ENCODE results near the gene HUNK. TPM values are rescaled to one million over a fixed set of nuclear protein-coding genes. Genes with fewer than 3 reads are reported as not detected.

Gene HUNK
- total RNA-seq, 1 experiment from 2014 or later, result 7.0 TPM

DNA sequence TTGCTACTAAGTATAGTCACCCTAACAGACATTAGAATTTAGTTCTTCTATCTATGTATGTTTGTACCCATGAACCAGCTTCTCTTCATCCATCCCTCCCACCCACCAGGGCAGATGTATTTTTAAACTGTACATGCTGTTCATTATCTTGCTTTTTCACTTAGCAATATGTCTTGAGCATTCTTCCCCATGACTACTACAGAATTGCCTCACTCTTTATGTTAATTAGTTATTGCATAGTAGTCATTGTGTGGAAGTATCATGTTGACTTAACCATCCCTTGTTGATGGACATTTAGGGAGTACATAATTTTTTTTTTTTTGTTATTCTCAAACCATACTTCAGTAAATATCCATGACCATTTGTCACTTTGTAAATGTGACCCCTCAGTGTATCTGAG is 9.9 kb downstream of the HUNK start (continued):
- TF ChIP-seq, protein P1, sequence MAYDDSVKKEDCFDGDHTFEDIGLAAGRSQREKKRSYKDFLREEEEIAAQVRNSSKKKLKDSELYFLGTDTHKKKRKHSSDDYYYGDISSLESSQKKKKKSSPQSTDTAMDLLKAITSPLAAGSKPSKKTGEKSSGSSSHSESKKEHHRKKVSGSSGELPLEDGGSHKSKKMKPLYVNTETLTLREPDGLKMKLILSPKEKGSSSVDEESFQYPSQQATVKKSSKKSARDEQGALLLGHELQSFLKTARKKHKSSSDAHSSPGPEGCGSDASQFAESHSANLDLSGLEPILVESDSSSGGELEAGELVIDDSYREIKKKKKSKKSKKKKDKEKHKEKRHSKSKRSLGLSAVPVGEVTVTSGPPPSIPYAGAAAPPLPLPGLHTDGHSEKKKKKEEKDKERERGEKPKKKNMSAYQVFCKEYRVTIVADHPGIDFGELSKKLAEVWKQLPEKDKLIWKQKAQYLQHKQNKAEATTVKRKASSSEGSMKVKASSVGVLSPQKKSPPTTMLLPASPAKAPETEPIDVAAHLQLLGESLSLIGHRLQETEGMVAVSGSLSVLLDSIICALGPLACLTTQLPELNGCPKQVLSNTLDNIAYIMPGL (CRISPR knock-in tag; IDR thresholded peaks at IDR 0.05), result no peak
- no peak for TF ChIP-seq TP53 (CRISPR knock-in tag; IDR thresholded peaks at IDR 0.05)
- TF ChIP-seq ESRRA (CRISPR knock-in tag; IDR thresholded peaks at IDR 0.05; ENCODE audit: borderline replicate concordance), result no peak
- no peak for TF ChIP-seq JAZF1 (CRISPR knock-in tag; IDR thresholded peaks at IDR 0.05)

DNA sequence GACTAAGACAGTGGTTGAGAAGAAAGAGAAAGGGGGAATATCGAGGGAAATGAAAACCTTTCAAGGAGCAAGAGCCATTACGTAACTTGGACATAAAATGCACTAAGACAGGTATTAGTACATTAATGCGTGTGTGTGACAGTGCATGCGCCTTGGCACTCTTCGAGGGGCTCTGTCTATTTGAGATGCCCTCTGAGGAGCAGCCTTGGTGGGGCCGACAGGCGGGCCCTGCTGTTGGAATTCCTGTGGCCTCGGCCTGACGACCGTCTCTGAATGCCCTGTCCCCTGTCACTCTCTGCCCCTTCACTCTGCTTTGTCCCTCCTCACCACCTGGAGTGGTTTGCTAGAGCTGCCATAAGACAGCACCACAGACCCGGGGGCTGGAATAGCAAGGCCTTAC is 12.3 kb downstream of the HUNK start:
- Mint-ChIP-seq H3K9me3 (peaks cover 11% of the 10 kb centered on the region), H3K36me3 (peaks cover 5% of the 10 kb centered on the region), H3K27ac (no peak overlapping the region), H3K4me3 (no peak overlapping the region), H3K27me3 (ENCODE audit: low read depth) (no peaks in the 10 kb centered on the region), H3K4me1 (peaks cover 22% of the 10 kb centered on the region)
- ChIA-PET POLR2A (no interaction called here), CTCF (no interaction called here)
- ATAC-seq, result no peak
- no peak for DNase-seq (ENCODE audit: low spot score)
- TF ChIP-seq CBFB (CRISPR knock-in tag; IDR thresholded peaks at IDR 0.05; ENCODE audit: low read depth), result no peak
- TF ChIP-seq, protein P2, sequence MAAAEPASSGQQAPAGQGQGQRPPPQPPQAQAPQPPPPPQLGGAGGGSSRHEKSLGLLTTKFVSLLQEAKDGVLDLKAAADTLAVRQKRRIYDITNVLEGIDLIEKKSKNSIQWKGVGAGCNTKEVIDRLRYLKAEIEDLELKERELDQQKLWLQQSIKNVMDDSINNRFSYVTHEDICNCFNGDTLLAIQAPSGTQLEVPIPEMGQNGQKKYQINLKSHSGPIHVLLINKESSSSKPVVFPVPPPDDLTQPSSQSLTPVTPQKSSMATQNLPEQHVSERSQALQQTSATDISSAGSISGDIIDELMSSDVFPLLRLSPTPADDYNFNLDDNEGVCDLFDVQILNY (CRISPR knock-in tag; IDR thresholded peaks at IDR 0.05), result no peak
- TF ChIP-seq, protein P3, sequence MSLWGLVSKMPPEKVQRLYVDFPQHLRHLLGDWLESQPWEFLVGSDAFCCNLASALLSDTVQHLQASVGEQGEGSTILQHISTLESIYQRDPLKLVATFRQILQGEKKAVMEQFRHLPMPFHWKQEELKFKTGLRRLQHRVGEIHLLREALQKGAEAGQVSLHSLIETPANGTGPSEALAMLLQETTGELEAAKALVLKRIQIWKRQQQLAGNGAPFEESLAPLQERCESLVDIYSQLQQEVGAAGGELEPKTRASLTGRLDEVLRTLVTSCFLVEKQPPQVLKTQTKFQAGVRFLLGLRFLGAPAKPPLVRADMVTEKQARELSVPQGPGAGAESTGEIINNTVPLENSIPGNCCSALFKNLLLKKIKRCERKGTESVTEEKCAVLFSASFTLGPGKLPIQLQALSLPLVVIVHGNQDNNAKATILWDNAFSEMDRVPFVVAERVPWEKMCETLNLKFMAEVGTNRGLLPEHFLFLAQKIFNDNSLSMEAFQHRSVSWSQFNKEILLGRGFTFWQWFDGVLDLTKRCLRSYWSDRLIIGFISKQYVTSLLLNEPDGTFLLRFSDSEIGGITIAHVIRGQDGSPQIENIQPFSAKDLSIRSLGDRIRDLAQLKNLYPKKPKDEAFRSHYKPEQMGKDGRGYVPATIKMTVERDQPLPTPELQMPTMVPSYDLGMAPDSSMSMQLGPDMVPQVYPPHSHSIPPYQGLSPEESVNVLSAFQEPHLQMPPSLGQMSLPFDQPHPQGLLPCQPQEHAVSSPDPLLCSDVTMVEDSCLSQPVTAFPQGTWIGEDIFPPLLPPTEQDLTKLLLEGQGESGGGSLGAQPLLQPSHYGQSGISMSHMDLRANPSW (CRISPR knock-in tag; conservative IDR thresholded peaks at IDR 0.05; ENCODE audit: low read depth), result no peak
- TF ChIP-seq, protein P4, sequence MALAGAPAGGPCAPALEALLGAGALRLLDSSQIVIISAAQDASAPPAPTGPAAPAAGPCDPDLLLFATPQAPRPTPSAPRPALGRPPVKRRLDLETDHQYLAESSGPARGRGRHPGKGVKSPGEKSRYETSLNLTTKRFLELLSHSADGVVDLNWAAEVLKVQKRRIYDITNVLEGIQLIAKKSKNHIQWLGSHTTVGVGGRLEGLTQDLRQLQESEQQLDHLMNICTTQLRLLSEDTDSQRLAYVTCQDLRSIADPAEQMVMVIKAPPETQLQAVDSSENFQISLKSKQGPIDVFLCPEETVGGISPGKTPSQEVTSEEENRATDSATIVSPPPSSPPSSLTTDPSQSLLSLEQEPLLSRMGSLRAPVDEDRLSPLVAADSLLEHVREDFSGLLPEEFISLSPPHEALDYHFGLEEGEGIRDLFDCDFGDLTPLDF (CRISPR knock-in tag; IDR thresholded peaks at IDR 0.05), result no peak
- no peak for TF ChIP-seq JAZF1 (CRISPR knock-in tag; IDR thresholded peaks at IDR 0.05)

DNA sequence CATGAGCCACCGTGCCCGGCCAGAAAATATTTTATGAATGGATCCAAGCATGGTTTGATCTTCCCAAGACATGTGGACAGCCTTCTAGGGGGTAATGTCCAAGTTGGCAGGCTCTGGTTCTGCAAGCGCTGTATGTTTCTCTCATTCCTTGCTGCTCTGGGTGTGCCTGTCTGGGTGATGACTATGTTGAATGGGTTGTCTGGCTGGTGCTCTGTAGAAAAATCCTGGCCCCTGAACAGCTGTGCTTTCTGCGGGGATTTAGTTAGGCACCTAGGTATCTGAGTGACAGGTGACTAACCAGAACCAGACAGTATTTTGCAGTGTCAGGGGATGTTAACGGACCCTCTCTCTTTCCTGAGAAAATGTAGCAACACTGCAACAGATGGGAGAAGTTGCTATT is 14.1 kb downstream of the HUNK start:
- ChIA-PET POLR2A (no interaction called here), CTCF (interaction anchor here (0.6 to 1.9 kb wide), 2 partner anchors 12 to 100 kb away, joined by 3 to 6 read pairs; no protein-coding TSS in a partner anchor)
- Mint-ChIP-seq H3K36me3 (peaks cover 5% of the 10 kb centered on the region), H3K27me3 (ENCODE audit: low read depth) (no peaks in the 10 kb centered on the region), H3K27ac (no peak overlapping the region), H3K4me1 (peaks cover 19% of the 10 kb centered on the region), H3K4me3 (no peak overlapping the region), H3K9me3 (peaks cover 11% of the 10 kb centered on the region)
- ATAC-seq (no peak), DNase-seq (ENCODE audit: low spot score) (no peak)
- TF ChIP-seq, protein P5, sequence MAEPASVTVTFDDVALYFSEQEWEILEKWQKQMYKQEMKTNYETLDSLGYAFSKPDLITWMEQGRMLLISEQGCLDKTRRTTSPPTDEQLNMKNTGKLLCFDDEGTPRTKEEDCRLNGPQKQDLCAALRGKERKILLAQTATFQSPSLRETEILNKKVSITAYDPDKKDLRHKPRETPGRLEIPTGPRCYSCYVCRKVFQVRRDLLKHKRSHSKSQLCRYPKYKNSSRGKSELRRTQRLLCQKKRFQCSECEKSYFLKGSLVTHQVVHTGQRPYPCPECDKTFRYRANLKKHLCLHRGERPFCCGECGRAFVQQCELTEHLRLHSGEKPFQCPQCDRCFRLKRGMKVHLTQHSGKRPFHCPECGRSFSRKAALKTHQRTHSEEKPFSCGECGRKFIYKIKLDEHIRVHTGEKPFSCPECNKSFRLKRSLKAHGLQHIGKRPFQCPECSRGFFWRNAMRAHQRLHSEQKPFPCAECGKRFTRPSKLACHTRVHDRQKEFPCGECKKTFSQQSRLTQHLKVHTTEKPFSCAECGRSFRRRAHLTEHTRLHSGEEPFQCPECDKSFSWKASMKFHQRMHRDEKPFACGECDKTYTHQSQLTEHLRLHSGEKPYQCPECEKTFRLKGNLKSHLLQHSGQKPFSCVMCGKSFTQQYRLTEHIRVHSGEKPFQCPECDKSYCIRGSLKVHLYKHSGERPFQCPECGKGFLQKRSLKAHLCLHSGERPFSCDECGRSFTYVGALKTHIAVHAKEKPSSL (CRISPR knock-in tag; conservative IDR thresholded peaks at IDR 0.05), result no peak
- TF ChIP-seq NFE2L1 (CRISPR knock-in tag; IDR thresholded peaks at IDR 0.05) (no peak), SMAD4 (CRISPR knock-in tag; IDR thresholded peaks at IDR 0.05) (no peak), JUN (CRISPR knock-in tag; IDR thresholded peaks at IDR 0.05) (no peak), CREB1 (CRISPR knock-in tag; IDR thresholded peaks at IDR 0.05) (no peak), JAZF1 (CRISPR knock-in tag; IDR thresholded peaks at IDR 0.05) (no peak), SMAD3 (CRISPR knock-in tag; IDR thresholded peaks at IDR 0.05; ENCODE audit: borderline replicate concordance) (no peak), ZNF416 (CRISPR knock-in tag; IDR thresholded peaks at IDR 0.05) (no peak), CBFB (CRISPR knock-in tag; IDR thresholded peaks at IDR 0.05; ENCODE audit: low read depth) (no peak)
- TF ChIP-seq, protein P3 (CRISPR knock-in tag; conservative IDR thresholded peaks at IDR 0.05; ENCODE audit: low read depth), result no peak
- TF ChIP-seq, protein P6, sequence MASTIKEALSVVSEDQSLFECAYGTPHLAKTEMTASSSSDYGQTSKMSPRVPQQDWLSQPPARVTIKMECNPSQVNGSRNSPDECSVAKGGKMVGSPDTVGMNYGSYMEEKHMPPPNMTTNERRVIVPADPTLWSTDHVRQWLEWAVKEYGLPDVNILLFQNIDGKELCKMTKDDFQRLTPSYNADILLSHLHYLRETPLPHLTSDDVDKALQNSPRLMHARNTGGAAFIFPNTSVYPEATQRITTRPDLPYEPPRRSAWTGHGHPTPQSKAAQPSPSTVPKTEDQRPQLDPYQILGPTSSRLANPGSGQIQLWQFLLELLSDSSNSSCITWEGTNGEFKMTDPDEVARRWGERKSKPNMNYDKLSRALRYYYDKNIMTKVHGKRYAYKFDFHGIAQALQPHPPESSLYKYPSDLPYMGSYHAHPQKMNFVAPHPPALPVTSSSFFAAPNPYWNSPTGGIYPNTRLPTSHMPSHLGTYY (CRISPR knock-in tag; IDR thresholded peaks at IDR 0.05), result no peak
